NCI-H460 (cell line): ENCODE results near the gene TMTC4. TPM values are rescaled to one million over a fixed set of nuclear protein-coding genes. Genes with fewer than 3 reads are reported as not detected.
"Not testable (repeated sequence)": the region's sequence is repeated elsewhere in the genome, so short reads cannot be mapped to it uniquely, and the experiment has no call there.

Experiments
- DNase-seq: peaks from one replicate; pipeline ENCODE4 v3.0.0-alpha.2; 2016; ENCODE audit warnings: low read depth; ENCODE audit errors: extremely low read depth
- total RNA-seq: library from RNA; depleted of rRNA; stranded (reverse); fragments of >200 nt; shearing (Covaris generic); gene quantifications from 2 replicates; pipeline ENCODE4 v1.2.3, GENCODE V29; 2014

TMTC4 gene
- total RNA-seq, 1 experiment from 2014 or later, result 19.8 TPM

- DNase-seq, result no peak
Measured at GRCh38 chr13:100630555-100630954, 44.0 kb downstream of the TMTC4 start.

- DNase-seq, result no peak
Measured at GRCh38 chr13:100627120-100627519, 47.5 kb downstream of the TMTC4 start.

- no peak for DNase-seq
Measured at GRCh38 chr13:100625447-100625846, 49.1 kb downstream of the TMTC4 start.

- DNase-seq, result no peak
Measured at GRCh38 chr13:100620792-100621191, 53.8 kb downstream of the TMTC4 start.

GRCh38 chr13:100619940-100620339, 54.7 kb downstream of the TMTC4 start:
- no peak for DNase-seq

GRCh38 chr13:100618897-100619296, 55.7 kb downstream of the TMTC4 start:
- not testable (repeated sequence) for DNase-seq

GRCh38 chr13:100613031-100613430, 61.6 kb downstream of the TMTC4 start:
- DNase-seq, result no peak

GRCh38 chr13:100611678-100612492, 62.7 kb downstream of the TMTC4 start:
- DNase-seq, result no peak

GRCh38 chr13:100610391-100611347, 63.9 kb downstream of the TMTC4 start:
- no peak for DNase-seq

- no peak for DNase-seq
Measured at GRCh38 chr13:100608906-100609305, 65.7 kb downstream of the TMTC4 start.

- no peak for DNase-seq
Measured at GRCh38 chr13:100608489-100608888, 66.1 kb downstream of the TMTC4 start.

GRCh38 chr13:100604918-100605710, 69.5 kb downstream of the TMTC4 start:
- no peak for DNase-seq

GRCh38 chr13:100602493-100603111, 72.0 kb downstream of the TMTC4 start:
- DNase-seq, result no peak

- DNase-seq, result no peak
Measured at GRCh38 chr13:100601716-100602115, 72.9 kb downstream of the TMTC4 start.

- DNase-seq, result no peak
Measured at GRCh38 chr13:100600915-100601314, 73.7 kb downstream of the TMTC4 start.

- no peak for DNase-seq
Measured at GRCh38 chr13:100600461-100600860, 74.1 kb downstream of the TMTC4 start.

- DNase-seq, result no peak
Measured at GRCh38 chr13:100597253-100597652, 77.3 kb downstream of the TMTC4 start.

GRCh38 chr13:100596516-100596915, 78.1 kb downstream of the TMTC4 start:
- DNase-seq, result no peak

GRCh38 chr13:100594731-100595130, 79.9 kb downstream of the TMTC4 start:
- no peak for DNase-seq

GRCh38 chr13:100594255-100594654, 80.3 kb downstream of the TMTC4 start:
- DNase-seq, result no peak
